Measurements from ENCODE around the gene GNAQ.

The GNAQ gene

GRCh38 chr9:77938163-77938562 lies 93.4 kb downstream of the GNAQ start:
- DNase-seq: no peak

DNA sequence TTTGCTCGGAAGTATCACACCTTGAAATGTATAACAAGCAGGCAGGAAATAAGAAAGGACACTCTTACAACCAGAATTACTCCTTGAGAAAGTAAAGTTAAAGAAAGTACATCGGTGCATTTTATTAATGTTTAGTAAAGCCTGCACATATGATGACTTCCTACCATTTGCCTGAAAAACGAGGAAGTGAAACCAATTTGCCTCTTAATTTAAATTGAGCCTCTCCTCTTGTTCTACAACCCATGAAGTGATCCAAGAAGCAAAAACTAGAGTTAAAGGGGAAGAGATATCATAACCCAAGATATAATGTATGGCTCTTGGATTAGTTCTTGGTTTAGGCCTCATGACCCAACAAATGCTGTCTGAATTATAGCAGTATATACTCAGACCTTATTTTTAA lies 95.6 kb downstream of the GNAQ start:
- DNase-seq: no peak

GRCh38 chr9:77935211-77935610 lies 96.4 kb downstream of the GNAQ start:
- no peak for DNase-seq

DNA sequence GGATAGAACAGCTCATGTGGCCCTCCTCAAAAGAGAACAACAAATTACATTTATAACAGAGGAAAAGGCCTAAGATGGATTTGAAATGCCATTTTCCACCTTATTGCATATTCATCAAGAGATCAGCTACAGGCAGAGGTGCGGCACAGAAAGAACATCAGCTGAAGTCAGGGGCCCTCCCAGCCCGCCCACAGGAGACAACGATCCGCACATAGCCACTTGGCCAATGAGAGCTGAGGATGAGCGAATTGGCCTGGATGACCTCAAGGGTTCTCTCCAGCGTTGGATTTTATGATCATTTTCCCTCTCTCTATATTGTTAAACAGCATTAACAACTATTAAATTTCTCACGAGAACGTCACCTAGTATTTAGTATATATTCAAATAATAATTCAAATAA lies 97.6 kb downstream of the GNAQ start:
- DNase-seq: no peak

DNA sequence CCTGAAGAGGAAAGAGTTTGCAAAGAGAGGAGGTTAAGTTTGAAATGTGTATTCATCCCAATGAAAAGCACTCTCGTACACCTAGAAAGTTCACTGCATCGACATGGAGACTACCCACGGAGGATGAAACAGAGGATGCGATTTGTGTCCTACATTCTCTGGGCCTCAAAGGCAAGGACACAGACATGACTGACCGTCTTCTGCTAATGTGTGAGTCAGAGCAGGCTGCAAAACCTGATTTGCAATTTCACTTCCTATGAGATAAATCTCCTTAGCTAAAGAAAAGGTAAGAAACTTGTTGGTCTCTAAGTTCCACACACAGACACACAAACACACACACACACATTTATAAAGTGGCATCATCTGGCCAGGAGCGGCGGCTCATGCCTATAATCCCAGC lies 98.6 kb downstream of the GNAQ start:
- DNase-seq: no peak

DNA sequence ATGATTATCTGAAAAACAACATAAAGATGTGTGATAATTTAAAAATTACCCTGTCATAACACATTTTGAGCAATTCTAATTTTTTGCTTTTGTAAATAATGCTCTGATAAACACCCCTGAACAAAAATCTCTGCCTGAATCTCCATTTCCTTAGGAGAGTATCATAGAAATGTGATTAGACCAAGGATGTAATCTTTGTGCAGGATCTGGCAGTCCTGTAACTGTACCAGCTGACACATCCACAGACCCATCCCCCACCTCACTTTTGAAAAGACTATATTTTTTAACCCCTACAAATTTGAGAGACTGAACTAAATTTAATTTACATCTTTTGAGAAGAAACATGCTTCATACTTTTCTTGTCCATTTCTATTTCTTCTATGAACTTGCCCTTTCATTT lies 101.7 kb downstream of the GNAQ start:
- no peak for DNase-seq

GRCh38 chr9:77927265-77927664 lies 104.3 kb downstream of the GNAQ start:
- no peak for DNase-seq

DNA sequence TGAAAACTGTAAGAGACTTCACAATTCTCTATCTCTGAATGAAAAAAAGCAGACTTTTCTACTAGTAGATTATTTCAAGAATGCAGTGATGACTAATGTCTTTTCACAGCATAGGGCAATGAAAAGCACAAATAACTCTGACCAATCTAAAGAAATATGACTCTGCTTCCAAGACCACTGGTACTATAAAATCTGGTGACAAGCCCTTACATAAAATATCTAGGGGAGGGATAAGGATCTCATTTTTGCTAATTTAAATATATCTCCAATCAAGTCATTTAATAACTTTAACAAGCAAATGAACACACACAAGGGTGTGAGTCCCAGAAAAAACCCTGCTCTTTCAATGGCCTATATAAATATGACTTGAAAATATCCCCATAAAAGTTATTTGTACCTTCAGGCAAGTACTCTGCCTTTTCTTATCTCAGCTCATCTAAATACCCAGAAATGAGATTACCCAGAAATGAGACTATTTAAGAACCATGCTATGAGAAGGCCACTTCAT lies 105.2 kb downstream of the GNAQ start:
- DNase-seq: no peak

DNA sequence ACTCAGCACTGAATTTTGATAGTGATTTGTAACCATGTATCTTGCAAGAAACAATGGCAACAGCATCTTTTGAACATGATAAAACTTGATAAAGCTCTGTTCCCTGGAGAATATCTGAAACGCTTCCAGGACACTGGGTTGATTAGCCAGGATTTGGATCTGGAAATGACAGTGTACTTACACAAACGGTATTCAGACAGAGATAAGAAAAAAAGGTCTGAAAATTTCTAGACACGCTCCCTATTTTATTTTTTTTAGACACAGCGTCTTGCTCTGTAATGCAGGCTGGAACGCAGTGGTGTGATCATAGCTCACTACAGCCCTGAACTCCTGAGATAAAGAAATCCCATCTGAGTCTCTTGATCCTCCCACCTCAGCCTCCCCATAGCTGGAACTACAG lies 109.0 kb downstream of the GNAQ start:
- no peak for DNase-seq

- no peak for DNase-seq
These were observed 113.8 kb downstream of the GNAQ start for GRCh38 chr9:77917800-77918199.

DNA sequence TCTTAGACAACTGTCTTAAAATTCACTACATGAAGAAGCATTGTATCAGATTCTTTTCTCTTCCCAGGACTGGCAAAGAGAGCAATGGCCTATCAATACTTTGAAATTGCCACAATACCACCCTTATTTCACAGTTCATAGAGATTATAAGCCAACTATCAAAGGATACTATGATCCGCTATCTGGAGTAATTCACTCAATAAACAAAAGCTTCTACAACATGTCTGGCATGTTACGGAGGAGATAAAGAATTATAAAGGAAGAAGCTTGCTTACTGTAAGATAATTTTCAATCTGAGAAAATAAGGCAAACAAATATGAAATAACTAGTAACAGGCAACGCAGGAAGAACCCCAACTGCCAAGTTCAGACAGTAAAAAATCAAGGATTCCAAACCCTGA lies 114.8 kb downstream of the GNAQ start:
- no peak for DNase-seq

- DNase-seq: no peak
These were observed 115.2 kb downstream of the GNAQ start for GRCh38 chr9:77916410-77916819.

DNA sequence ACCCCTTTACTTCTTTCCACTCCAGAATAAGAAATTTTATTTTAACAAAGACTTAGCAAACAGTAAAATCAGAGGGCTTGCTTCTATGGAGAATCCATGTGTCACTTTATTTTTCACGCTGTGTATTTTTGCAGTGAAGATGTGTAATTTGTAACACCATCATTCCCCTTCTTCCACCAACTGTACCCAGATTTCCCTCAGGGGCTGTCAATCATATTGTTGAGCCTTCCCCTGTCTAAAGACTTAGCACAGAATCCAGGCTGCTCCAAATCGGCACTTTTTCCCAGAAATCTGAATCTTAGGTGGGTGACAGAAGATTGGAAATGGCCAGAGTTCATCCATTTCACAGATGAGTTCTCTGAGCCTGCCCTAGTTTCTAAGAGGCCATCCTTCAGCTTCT lies 115.9 kb downstream of the GNAQ start:
- DNase-seq: no peak

- no peak for DNase-seq
These were observed 118.5 kb downstream of the GNAQ start for GRCh38 chr9:77912895-77913693.

DNA sequence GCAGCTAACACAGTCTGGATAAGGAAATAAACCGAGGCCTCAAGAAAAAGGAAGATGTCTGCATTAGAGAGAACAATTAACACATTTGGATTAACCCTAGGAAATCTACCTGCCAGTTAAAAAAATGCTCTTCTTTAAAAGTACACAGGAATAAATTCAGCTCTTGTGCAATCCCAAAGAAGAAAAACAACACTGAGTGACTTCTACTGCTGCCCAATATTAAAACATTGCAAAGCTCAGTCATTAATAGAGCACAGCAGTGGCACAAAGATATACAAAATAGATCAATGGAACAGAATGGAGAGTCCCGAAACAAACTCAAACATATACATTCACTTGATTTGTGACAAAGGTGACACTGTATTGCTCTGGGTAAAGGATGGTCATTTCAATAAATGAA lies 119.7 kb downstream of the GNAQ start:
- no peak for DNase-seq

- DNase-seq: no peak
These were observed 121.4 kb downstream of the GNAQ start for GRCh38 chr9:77910194-77910621.

DNA sequence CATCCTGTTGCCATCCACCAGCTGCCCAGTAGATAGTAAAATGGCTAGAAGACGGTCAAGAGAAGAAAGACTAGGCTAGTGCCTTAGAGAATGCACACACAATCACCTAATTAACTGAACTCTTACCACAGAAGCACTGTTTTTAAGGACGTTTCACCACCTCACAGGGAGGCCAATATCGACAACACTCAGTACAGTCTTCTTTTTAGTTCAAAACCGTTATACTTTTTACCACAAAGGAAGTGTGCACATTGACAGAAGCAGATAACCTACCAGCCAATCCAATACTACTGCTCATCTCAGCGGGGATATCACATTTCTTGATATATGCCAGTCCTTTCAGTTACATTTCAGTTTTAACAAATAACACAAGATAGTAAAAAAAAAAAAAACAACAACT lies 122.3 kb downstream of the GNAQ start:
- DNase-seq: no peak

DNA sequence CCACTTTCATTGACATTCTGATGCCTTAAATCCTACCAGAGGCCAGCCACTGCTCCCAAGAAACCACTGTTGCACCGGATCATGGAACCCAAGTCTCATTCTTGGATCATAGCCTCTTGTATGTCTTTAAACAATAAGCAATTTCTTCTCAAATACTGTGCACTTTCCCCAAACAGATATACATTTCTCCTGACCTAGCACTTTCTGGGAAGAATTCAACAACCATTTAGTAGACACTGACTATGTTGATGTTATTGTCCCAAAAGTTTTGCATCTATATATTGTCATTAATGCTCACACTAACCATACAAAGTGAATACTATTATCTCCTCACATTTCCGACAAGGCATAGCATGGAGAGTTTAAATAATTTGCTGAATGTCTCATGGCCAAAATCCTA lies 123.3 kb downstream of the GNAQ start:
- DNase-seq: no peak

DNA sequence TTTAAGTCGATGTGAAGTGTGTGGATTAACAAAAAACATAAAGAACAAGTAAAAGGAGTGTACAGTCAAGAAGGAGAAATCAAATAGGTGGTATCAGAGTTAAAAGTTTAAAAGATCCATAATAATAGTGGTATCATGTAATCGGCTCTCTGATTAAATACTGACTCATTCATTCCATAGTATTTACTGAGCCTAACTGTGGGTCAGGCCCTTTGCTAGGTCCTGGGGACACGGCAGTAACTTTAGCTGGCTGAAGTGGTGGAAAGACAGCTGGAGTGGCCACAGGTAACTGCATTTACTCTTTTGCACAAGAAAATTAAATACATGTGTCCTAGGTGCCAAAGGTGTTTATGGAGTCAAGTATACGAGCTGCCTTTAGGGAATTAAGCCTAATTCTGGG lies 124.0 kb downstream of the GNAQ start:
- no peak for DNase-seq

- no peak for DNase-seq
These were observed 124.6 kb downstream of the GNAQ start for GRCh38 chr9:77906991-77907390.

DNA sequence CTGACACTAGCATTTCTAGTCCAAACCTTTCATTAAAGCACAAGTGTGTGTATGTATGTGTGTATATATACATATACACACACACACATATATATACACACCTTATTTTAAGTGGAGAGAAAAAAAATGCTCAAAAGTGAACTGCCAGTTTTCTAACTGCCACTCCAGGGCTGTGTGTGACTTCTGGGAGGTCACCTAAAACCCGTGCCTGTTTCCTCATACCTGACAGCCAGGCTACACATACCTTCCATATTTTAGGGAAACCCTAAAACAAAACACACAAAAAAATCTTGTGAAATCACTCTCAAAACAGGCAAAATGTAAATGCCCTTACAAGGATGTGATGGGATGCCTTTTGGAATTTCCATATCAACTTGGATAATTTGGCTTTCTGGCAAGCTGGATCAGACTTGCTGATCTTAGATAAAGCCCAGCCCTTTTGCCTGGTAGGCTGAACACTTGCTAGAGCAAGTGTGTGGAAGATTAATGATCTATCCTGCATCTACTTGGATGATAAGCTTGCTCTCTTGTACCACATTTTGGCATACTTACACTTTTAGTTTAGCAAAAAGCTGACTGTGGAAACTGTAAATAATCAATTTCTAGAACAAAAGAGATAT lies 127.8 kb downstream of the GNAQ start:
- DNase-seq: no peak

DNA sequence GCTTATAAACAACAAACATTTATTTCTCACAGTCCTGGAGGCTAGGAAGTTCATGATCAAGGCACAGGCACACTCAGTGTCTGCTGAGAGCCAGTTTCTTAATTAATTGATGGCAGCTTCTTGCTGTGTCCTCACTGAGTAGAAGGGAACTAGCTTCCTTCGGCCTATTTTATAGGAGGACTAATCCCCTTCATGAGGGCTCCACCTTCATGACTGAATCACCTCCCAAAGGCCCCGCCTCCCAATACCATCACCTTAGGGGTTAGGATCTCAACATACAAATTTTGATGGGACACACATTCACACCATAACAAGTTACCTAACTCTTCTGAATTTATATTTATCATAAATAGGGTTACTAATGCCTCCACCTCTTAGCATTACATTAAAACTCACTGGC lies 129.8 kb downstream of the GNAQ start:
- no peak for DNase-seq

DNA sequence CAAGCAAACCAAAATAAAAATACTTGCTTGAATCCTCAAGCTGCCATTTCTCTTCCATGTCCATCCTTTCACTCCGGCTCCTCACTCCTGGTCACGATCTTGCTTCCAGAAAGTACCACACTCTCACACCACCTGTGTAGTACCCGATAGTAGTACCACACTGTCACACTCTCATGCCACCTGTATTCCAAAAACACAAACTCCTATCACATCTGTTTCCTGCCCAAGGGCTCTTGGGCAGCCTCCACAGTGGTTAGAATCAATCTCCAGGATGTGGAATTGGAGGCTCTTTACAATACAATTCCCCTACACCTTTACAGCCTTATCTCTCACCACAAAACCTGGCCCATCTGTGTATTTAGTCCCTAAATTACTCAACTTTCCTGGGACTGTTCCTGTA lies 130.6 kb downstream of the GNAQ start:
- DNase-seq: no peak

GRCh38 chr9:77899679-77900354 lies 131.8 kb downstream of the GNAQ start:
- no peak for DNase-seq
